Peyer's patch (tissue), 4 donors: ENCODE measurements around the gene RAB11FIP4.

Experiments
- CTCF ChIP-seq, 6 experiments: fragments of 450-650 bp in 4 of 6; fragments of 200-600 bp in 2 of 6; sonication (generic) in 1 of 6; IDR thresholded peaks; one replicate each; pipeline ENCODE4 v1.5.1; 2017 to 2019; ENCODE audit warnings: antibody characterized with exemption in 6 of 6, mild to moderate bottlenecking in 3 of 6, moderate library complexity in 1 of 6
- POLR2A ChIP-seq, 2 donors: fragments of 450-650 bp; IDR thresholded peaks; one replicate each; pipeline ENCODE4 v1.5.1; 2017; ENCODE audit warnings: antibody characterized with exemption in 2 of 2, mild to moderate bottlenecking in 2 of 2, moderate library complexity in 2 of 2

GRCh38 chr17:31511195-31511578 lies 119.7 kb downstream of the RAB11FIP4 start:
- TF ChIP-seq CTCF (IDR thresholded peaks at IDR 0.05) (no peak), POLR2A (IDR thresholded peaks at IDR 0.05) (no peak)
